ENCODE results near the gene AHSP.

DNA sequence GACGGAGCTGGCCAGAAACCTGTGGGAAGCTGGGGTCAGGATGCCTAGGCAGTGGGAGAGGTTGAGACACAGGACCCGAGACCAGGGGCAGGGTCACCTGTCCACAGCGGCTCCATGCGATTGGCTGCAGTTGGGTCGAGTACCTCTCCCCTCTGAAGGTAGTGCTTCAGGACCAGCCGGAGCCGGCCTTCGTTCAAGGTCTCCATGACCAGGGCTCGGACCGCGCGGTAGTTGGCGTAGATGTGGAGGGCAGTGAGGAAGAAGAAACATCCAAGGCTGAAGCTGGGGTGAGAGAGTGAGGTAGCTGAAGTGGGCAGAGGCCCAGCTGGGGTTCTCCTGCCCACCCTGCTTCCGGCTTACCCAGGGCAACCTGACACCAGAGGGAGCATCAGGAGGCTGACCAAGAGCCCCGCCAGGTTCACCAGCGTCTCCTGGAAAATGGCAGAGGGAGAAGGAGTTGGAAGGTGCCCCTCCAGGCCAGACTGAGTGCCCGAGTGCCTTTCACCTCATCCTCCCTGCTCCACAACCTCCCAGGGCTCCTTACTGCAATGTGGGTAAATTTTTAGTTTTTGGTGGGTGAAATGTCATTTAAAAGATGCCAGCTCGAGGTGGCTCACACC lies 34.1 kb upstream of the AHSP start:
- no peak for TF ChIP-seq POLR2A (IDR thresholded peaks at IDR 0.05; ENCODE audit: low read depth, low read length)
- TF ChIP-seq CHD1 (IDR thresholded peaks at IDR 0.05; ENCODE audit: low read depth, low read length), result no peak
- TF ChIP-seq MAFK (IDR thresholded peaks at IDR 0.05; ENCODE audit: low read depth, low read length), result no peak
- no peak for TF ChIP-seq RCOR1 (IDR thresholded peaks at IDR 0.05; ENCODE audit: insufficient replicate concordance, low read length)
- TF ChIP-seq, protein P1, sequence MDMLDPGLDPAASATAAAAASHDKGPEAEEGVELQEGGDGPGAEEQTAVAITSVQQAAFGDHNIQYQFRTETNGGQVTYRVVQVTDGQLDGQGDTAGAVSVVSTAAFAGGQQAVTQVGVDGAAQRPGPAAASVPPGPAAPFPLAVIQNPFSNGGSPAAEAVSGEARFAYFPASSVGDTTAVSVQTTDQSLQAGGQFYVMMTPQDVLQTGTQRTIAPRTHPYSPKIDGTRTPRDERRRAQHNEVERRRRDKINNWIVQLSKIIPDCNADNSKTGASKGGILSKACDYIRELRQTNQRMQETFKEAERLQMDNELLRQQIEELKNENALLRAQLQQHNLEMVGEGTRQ (IDR thresholded peaks at IDR 0.05; ENCODE audit: low read depth, low read length), result no peak
- TF ChIP-seq CTCF (conservative IDR thresholded peaks at IDR 0.05; ENCODE audit: low read depth, low read length), result no peak
- no peak for TF ChIP-seq CEBPB (IDR thresholded peaks at IDR 0.05; ENCODE audit: low read depth, low read length)
- no peak for TF ChIP-seq MXI1 (IDR thresholded peaks at IDR 0.05; ENCODE audit: borderline replicate concordance, low read depth, low read length)
- TF ChIP-seq NFE2L2 (IDR thresholded peaks at IDR 0.05; ENCODE audit: low read depth, low read length), result no peak
- no peak for TF ChIP-seq RFX5 (IDR thresholded peaks at IDR 0.05; ENCODE audit: low read depth, low read length)
- TF ChIP-seq SMC3 (IDR thresholded peaks at IDR 0.05; ENCODE audit: low read depth, low read length), result no peak
- TF ChIP-seq, protein P2, sequence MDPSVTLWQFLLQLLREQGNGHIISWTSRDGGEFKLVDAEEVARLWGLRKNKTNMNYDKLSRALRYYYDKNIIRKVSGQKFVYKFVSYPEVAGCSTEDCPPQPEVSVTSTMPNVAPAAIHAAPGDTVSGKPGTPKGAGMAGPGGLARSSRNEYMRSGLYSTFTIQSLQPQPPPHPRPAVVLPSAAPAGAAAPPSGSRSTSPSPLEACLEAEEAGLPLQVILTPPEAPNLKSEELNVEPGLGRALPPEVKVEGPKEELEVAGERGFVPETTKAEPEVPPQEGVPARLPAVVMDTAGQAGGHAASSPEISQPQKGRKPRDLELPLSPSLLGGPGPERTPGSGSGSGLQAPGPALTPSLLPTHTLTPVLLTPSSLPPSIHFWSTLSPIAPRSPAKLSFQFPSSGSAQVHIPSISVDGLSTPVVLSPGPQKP (IDR thresholded peaks at IDR 0.05; ENCODE audit: borderline replicate concordance, low read depth, low read length), result no peak
- no peak for TF ChIP-seq MAZ (IDR thresholded peaks at IDR 0.05; ENCODE audit: borderline replicate concordance, low read depth, low read length)
- TF ChIP-seq RAD21 (IDR thresholded peaks at IDR 0.05; ENCODE audit: low read length), result no peak
